Subcutaneous adipose tissue (tissue), 4 donors: ENCODE data around the gene SELENON. TPM values are rescaled to one million over a fixed set of nuclear protein-coding genes. Genes with fewer than 3 reads are reported as not detected.

Source experiments
- total RNA-seq, 4 donors: library from RNA; depleted of rRNA; stranded (reverse); fragments of >200 nt; gene quantifications; one replicate each; pipeline ENCODE4 v1.1.0, GENCODE V29; 2016
- TF ChIP-seq, protein P1 (sequence below): fragments of 450-650 bp; IDR thresholded peaks from one replicate; pipeline ENCODE4 v1.5.1; 2016; ENCODE audit warnings: low read depth, mild to moderate bottlenecking, control low read depth, antibody characterized with exemption, moderate library complexity

Gene SELENON
- total RNA-seq, 4 donors from 2014 or later: 20.9 to 52.0 (median 25.2) TPM

DNA sequence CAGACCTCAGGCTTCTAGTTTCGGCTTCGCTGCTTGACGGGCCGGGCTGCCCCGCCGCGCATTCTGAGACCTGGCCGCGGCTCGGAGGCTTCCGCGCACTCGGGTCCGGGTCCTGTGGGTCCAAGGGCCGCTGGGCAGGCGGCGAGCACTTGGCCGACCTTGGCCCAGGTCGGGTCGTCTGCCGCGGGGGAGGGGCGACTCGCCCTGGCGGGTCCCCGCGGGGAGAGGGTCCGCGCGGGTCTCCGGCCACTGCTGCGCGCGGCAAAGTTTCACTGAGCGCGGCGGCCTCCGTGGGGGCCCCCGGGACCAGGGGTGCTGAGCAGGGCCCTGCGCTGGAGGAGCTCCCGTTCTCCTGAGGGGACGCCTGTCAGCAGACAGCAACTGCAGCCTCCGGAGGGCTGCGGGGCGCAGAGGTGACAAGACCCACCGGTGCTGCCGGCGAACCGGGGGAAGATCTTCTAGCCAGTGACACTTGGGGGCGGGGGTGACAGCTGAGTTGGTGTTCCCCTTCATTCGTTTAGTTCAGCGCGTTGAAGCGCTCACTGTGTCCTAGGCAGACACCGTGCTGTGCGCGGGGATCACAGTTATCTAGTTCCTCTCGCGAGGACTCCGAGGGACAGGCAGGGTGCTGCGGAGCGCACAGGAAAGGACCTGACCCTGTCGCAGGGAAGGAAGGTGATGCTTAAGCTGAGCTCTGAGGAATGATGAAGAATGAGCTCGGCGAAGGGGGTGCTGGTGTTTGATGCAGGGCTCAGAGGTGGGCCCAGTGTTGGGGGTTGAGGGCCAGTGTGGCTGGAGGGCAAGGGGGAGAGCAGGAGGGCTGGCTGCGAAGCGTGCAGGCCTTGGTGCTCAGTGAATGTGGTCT is 20.5 kb downstream of the SELENON start:
- TF ChIP-seq, protein P1, sequence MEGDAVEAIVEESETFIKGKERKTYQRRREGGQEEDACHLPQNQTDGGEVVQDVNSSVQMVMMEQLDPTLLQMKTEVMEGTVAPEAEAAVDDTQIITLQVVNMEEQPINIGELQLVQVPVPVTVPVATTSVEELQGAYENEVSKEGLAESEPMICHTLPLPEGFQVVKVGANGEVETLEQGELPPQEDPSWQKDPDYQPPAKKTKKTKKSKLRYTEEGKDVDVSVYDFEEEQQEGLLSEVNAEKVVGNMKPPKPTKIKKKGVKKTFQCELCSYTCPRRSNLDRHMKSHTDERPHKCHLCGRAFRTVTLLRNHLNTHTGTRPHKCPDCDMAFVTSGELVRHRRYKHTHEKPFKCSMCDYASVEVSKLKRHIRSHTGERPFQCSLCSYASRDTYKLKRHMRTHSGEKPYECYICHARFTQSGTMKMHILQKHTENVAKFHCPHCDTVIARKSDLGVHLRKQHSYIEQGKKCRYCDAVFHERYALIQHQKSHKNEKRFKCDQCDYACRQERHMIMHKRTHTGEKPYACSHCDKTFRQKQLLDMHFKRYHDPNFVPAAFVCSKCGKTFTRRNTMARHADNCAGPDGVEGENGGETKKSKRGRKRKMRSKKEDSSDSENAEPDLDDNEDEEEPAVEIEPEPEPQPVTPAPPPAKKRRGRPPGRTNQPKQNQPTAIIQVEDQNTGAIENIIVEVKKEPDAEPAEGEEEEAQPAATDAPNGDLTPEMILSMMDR: no peak

DNA sequence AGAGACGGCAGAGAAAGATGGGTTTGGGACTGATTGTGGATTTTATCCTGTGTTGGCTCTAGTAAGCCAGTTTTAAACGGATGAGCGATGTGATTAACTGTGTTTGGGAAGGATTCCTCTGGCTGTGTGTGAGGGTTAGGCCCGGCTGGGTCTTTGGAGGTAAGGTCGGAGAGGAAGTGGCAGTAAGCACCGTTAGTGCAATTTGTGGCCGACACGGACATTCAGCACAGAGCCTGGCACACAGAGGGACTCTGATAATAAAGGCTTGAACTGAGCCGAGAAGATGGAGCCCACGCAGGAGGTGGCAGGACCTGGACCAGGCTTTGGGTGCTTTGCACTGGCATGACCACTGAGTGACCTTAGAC is 21.1 kb downstream of the SELENON start:
- TF ChIP-seq, protein P1: no peak

DNA sequence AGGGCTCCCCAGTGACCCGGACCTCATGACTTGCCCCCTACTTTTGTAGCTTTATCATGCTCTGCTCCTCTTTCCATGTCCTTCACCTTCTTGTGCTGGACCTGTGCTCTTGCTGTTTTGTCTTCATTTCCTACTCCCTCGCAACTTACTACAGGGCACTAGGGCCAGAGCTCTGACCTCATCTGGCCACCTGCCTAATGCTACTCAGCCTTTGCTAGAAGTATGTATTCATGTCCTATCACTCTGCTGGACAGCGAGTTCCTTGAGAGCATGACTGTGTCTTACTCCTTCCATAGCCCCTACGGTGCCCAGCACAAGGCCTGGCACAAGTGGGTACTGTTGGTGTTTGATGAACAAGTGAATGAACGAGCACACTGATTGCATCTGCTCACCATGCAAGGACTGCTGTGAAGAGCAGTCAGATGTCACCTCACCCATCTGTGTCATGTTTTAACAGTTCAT is 21.7 kb downstream of the SELENON start:
- TF ChIP-seq, protein P1: no peak

DNA sequence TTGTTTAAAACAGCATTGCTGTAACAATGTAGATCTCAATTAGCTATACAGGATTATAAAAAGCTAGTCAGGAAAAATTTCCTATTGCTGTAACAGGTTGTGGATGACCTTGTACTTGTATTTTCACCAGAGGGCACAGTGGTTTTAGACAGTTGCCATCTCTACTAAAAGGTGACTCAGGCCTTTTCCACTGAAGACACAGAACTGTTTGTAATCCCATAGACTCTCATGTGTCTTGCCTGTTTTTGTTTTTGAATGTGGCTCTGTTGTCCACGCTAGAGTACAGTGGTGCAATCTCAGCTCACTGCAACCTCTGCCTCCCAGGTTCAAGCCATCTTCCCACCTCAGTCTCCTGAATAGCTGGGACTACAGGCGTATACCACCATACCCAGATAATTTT is 25.6 kb downstream of the SELENON start:
- TF ChIP-seq, protein P1: no peak

DNA sequence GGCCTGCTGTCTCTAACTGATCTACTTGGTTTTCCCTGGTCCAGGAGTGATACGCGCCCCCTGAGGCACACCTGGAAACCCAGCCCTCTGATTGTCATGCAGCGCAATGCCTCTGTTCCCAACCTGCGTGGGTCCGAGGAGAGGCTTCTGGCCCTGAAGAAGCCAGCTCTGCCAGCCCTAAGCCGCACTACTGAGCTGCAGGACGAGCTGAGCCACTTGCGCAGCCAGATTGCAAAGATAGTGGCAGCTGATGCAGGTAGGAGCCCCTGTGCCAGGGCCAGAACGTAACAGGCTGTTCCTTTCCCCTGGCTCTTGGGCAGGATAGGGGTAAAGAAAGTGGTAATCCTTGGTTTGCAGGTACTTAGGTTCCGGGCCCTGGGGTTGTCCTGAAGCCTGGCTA is 26.6 kb downstream of the SELENON start:
- TF ChIP-seq, protein P1: no peak

DNA sequence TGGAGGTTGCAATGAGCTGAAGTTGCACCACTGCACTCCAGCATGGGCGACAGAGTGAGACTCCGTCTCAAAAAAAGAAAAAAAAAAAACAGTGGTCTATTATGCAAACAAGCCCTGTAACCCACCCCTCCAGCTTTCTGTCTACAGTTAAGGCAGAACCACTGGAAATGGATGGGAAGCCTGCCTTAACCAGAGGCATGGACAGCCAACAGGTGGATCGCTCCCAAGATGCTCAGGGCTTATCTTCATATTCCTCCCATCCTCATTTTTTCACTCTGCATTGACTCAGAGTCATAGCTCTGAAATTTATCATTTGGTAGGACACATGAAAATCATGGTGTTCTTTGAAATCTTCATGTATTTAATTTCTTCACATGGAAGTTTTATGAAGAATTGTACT is 28.5 kb downstream of the SELENON start:
- TF ChIP-seq, protein P1: no peak

DNA sequence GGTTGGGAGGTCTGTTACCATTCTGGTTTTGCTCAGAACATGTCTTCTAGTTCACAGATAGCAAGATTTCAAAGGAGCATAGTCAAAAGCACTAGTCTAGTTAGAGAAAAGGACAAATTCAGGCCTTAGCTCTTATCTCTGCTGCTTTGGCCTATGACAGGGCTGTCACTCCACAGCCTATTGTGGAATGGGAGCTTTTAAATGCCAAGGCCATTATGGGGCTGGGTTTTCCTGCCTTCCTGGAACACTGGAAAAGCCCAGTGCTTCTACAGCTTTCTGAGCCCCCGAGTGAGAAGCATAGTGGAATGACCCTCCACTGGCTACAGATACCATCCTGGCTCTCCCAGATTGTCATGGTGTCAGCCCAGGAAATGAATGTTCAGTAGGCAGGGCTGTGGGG is 29.1 kb downstream of the SELENON start:
- TF ChIP-seq, protein P1: no peak
